Mesothelial cell of epicardium (in vitro differentiated cells): ENCODE measurements around the gene MUSK. TPM values are rescaled to one million over a fixed set of nuclear protein-coding genes. Genes with fewer than 3 reads are reported as not detected.

Source experiments
- DNase-seq, 2 experiments: peaks; one replicate each; pipeline ENCODE4 v3.0.0; 2021; ENCODE audit warnings: low spot score in 2 of 2; ENCODE audit not compliant: unreplicated experiment in 2 of 2
- H3K27ac Mint-ChIP-seq: 2 replicates; pipeline ENCODE4 v1.8.0; 2021; ENCODE audit warnings: mixed read lengths
- H3K27me3 Mint-ChIP-seq: 2 replicates; pipeline ENCODE4 v1.8.0; 2021; ENCODE audit warnings: low read depth, mixed read lengths
- H3K36me3 Mint-ChIP-seq: 2 replicates; pipeline ENCODE4 v1.8.0; 2021; ENCODE audit warnings: mixed read lengths
- H3K4me1 Mint-ChIP-seq: 2 replicates; pipeline ENCODE4 v1.8.0; 2021; ENCODE audit warnings: mixed read lengths
- H3K4me3 Mint-ChIP-seq: 2 replicates; pipeline ENCODE4 v1.8.0; 2021; ENCODE audit warnings: mild to moderate bottlenecking, moderate library complexity, mixed read lengths
- H3K9me3 Mint-ChIP-seq: 2 replicates; pipeline ENCODE4 v1.8.0; 2021; ENCODE audit warnings: mixed read lengths
- total RNA-seq: library from RNA; stranded (reverse); gene quantifications from 3 replicates; pipeline ENCODE4 v1.2.1, GENCODE V29; 2021
- TF ChIP-seq, protein P1 (sequence below): fragments of 200-600 bp; sonication (generic); IDR thresholded peaks from one replicate; pipeline ENCODE4 v1.5.0; 2021; ENCODE audit warnings: antibody characterized with exemption; ENCODE audit not compliant: unreplicated experiment

MUSK gene
- total RNA-seq, 1 donor from 2014 or later = 0.09 TPM

DNA sequence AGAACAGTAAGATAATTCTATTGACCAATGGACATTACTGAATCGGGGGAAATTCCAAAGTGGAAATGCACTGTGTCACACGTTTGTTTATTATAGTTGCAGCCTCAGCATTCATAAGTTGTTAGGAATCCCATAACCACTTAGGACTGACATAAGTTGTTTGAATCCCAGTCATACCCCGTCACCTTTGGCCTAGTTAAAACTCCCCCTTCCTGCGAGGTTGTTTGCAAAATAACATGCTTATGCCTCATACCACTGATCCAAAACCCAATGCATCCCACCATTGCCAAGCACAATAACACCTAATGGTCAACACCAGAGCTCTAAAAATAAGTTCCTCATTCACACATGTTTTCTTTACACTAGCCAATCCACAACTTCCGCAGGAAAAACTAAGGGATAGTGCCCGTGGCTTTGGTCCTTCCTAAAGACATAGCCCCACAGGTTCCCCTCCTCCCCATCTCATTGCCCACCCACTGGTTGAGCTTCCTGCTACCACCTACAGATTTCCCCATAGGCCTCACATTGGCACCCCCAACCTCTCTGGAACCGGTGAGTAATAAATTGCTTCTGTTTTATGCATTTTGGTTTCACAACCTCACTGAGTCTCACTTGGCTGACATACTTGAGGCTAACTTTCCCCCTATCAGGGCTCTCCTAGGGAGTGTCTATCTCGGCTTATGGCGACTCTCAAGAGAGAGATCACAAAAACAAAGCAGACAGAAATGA is 42.3 kb upstream of the MUSK start:
- peak overlapping the region; percentile 24 for H3K27ac Mint-ChIP-seq
- TF ChIP-seq, protein P1, sequence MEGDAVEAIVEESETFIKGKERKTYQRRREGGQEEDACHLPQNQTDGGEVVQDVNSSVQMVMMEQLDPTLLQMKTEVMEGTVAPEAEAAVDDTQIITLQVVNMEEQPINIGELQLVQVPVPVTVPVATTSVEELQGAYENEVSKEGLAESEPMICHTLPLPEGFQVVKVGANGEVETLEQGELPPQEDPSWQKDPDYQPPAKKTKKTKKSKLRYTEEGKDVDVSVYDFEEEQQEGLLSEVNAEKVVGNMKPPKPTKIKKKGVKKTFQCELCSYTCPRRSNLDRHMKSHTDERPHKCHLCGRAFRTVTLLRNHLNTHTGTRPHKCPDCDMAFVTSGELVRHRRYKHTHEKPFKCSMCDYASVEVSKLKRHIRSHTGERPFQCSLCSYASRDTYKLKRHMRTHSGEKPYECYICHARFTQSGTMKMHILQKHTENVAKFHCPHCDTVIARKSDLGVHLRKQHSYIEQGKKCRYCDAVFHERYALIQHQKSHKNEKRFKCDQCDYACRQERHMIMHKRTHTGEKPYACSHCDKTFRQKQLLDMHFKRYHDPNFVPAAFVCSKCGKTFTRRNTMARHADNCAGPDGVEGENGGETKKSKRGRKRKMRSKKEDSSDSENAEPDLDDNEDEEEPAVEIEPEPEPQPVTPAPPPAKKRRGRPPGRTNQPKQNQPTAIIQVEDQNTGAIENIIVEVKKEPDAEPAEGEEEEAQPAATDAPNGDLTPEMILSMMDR = no peak

DNA sequence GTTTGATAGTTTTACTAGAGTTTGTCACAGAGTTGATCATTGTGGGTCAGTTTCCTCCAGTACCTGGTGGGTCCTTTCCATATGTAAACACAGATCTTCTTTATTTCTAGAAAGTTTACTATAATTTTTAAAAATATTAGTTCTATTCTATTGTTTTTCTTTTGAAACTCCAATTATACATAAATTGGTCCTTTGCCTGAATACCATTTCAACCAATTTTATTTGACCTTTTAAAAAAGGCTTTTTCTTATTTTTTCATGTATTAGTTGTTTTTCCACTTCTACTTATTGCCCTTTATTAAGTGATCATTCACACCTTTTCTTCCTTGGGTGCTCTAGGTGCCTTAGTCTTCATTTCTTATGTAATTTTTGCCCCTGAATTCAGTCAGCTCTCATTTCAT is 33.0 kb upstream of the MUSK start:
- peaks cover 4% of the 10 kb centered on the region for H3K4me1 Mint-ChIP-seq
- no peak for DNase-seq
- TF ChIP-seq, protein P1 = no peak
- no peaks in the 10 kb centered on the region for H3K27me3 Mint-ChIP-seq
- H3K27ac Mint-ChIP-seq = no peak overlapping the region
- H3K9me3 Mint-ChIP-seq = peaks cover 33% of the 10 kb centered on the region
- H3K4me3 Mint-ChIP-seq = no peak overlapping the region
- H3K36me3 Mint-ChIP-seq = peaks cover 14% of the 10 kb centered on the region

More for the DNA sequence above, 42.3 kb upstream of the MUSK start:
- Mint-ChIP-seq H3K4me3 (no peak overlapping the region), H3K27me3 (peaks cover 2% of the 10 kb centered on the region), H3K9me3 (peaks cover 16% of the 10 kb centered on the region), H3K4me1 (peaks cover 7% of the 10 kb centered on the region), H3K36me3 (no peaks in the 10 kb centered on the region)
- DNase-seq = no peak

DNA sequence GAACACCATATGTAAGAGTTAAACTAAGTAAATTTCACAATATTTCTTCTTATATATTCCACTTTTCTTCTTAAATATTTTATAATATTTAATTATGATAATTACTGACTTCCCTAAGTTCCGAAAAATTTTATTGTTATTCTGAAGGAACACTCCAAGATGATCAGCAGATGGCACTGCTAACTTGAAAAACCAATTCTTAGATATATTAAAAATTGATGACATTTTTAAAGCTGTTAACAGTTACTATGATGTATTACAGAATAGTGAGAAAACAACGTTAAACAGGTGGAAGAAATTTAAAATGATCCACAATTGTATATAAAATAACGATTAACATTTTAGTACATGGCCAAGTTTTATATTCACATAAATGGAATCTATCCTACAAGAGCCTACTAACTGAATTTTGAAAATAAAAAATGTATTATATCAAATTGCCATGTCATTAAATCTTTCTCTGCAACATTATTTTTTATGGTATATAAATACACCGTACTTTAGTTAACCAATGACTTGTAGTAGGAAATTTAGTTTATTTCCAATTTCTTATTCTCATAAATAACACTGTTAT is 30.1 kb upstream of the MUSK start:
- Mint-ChIP-seq H3K4me3 (no peak overlapping the region), H3K9me3 (peaks cover 30% of the 10 kb centered on the region), H3K36me3 (peaks cover 12% of the 10 kb centered on the region), H3K27me3 (no peaks in the 10 kb centered on the region), H3K4me1 (peaks cover 13% of the 10 kb centered on the region), H3K27ac (no peak overlapping the region)
- TF ChIP-seq, protein P1 = no peak
- no peak for DNase-seq

DNA sequence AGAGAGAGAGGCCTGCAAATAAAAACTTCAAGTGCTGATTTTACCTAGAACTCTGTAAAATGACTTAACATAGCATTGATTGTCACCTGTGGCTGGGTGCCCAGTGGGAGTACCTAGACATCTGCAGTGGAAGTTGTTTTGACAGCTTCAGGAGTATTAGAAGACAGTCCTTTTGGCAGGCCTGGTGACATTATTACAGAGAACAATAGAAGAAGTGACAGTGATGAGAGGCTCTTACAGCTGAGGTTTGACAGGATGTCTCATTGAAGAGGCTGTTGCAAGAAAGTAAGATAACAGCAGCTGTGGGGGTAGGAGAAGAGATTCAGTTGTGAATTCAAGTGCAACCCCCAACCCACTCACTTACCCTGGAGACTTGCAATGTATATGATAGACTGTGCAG is 27.9 kb upstream of the MUSK start:
- no peak for DNase-seq
- H3K36me3 Mint-ChIP-seq = peaks cover 6% of the 10 kb centered on the region
- H3K9me3 Mint-ChIP-seq = peaks cover 16% of the 10 kb centered on the region
- TF ChIP-seq, protein P1 = no peak
- no peak overlapping the region for H3K4me3 Mint-ChIP-seq
- H3K27ac Mint-ChIP-seq = no peak overlapping the region
- H3K4me1 Mint-ChIP-seq = peaks cover 13% of the 10 kb centered on the region
- H3K27me3 Mint-ChIP-seq = no peaks in the 10 kb centered on the region

DNA sequence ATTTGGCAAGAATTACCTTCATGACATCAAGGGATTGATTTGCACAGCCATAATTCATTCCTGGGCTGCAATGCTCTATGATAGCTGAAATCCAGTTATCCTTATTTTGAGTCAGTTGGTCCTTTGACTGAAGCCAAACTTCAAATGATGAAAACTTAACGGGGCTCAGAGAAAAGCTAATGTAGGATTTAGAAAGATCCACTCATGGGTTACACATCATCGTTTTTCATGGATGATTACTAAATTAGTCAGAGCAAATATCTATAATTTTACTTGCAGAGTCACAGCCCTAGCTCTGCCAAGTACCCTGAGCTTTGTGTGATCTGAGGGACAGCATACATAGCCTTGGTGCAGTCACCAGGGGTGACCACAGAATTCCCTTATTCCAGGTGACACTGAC is 27.3 kb upstream of the MUSK start:
- H3K27ac Mint-ChIP-seq = no peak overlapping the region
- peaks cover 10% of the 10 kb centered on the region for H3K9me3 Mint-ChIP-seq
- H3K27me3 Mint-ChIP-seq = no peaks in the 10 kb centered on the region
- peaks cover 13% of the 10 kb centered on the region for H3K4me1 Mint-ChIP-seq
- TF ChIP-seq, protein P1 = no peak
- no peak overlapping the region for H3K4me3 Mint-ChIP-seq
- H3K36me3 Mint-ChIP-seq = peaks cover 4% of the 10 kb centered on the region
- no peak for DNase-seq
